GM18519 (cell line): ENCODE results near the gene PTPRR.
A peak's percentile ranks its signal among the peaks of the same experiment; 100 is the strongest.
"Not testable (repeated sequence)": the region's sequence is repeated elsewhere in the genome, so short reads cannot be mapped to it uniquely, and the experiment has no call there.

Experiments
- ATAC-seq: cut with Tn5 transposase; IDR thresholded peaks from one replicate; pipeline ENCODE4 v1.9.1; 2021; ENCODE audit warnings: mild to moderate bottlenecking, moderate library complexity; ENCODE audit not compliant: unreplicated experiment, low FRiP score

PTPRR gene

DNA sequence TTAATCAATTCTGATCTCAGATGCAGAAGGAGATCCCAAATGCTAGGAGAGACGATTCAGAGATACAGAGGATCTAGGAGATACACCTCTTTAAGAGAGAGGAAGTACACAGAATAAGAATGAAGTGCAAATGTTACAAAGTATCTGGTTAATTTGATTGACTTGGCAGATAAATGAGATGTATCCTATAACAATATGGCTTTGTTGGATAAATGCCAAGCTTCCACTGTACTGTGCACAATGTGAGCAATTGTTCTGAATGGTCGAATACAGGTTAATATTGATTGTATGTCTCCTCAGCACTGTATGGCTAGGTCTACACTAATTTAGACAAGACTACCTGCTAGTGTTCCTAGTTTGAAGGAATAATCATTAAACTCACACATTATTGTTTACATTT is 163.7 kb downstream of the PTPRR start:
- no peak for ATAC-seq

DNA sequence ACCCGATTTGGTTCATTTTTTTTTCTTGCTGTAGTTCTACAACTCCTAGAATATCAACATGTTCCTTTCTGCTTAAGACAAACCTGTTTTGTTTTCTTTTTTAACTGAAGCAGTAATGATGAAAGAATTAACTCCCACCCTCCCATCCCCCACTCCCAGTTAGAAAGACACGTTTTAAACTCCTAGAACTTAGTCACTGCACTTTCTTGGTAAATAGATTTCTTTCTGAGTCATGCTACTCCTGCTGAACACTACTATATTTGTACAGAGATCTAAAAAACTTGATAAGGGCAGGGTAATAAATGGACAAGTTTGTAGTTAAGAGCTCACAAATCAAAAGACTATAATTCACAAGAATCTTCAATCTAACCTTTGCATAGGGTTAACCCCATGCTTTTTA is 164.4 kb downstream of the PTPRR start:
- ATAC-seq: no peak

DNA sequence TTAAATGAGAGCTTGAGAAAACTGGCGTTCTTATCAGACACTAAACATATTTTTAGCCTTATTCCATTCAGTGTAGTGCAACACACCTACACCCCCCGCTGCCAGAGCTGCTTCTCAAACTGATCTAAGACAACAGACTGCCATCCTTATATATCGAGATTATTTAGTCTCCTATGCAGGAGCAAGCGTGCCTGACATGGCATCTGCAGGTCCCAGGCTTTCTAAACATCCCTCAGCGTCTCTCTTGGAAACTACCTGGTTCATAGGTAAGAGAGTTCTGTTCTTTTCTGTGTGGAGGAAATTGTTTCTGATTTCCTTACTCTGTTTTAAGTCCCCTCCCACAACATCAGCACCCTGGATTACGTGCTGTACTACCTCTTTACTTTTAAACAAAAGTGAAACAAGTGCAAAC is 166.2 kb downstream of the PTPRR start:
- no peak for ATAC-seq

DNA sequence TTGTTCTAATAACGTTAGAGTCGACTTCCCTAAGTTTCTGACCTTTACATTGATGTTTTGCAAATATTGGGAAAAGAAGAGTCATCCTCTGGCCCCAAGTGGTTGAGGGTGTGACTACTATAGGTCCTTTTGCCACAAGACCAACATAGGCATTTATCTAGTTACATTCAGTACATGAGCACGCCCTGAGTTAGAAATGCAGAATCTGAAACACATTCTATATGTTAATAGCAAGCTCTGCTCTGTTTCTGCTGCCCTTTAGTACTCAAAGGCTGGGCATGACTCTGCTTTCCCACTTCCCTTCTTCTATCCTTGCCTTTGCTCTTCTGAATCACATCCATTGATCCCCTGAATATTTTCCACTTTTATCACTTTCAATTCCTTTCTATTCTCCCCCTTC is 168.2 kb downstream of the PTPRR start:
- no peak for ATAC-seq

DNA sequence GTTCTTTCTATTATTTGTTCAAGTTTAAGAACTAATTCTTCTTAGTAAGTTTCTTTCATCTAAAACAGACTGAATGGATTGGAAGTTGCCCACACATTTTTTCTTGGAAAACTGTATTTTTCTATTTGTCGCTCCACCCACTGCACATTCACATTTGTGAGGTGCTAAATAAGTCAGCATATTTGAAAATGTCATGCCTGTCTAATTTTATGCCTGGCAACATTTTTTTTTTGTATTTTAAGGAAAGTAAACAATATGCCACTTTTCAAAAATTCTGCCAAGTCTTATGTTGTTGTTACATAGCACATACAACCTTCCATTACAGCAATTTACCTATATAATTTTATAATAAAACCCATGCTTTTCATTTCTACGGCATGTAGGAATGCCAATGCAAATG is 170.6 kb downstream of the PTPRR start:
- no peak for ATAC-seq

DNA sequence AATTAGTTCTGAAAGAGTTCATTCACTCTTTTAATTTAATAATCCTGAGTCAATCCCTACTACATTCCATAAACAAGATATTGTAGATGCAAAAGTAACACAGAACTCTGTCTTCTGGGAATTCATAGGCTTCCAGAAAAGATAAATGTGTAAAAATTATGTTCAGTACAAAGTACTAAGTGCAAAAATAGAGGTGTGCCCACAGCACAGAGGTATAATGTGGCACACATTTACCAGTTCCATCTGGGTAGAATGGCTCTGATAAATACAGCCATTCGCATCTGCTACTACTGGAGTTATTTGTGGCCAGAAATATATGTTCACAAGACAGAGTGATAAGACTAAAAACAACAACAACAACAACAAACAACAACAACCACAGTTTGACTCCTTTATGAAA is 171.7 kb downstream of the PTPRR start:
- ATAC-seq: no peak

DNA sequence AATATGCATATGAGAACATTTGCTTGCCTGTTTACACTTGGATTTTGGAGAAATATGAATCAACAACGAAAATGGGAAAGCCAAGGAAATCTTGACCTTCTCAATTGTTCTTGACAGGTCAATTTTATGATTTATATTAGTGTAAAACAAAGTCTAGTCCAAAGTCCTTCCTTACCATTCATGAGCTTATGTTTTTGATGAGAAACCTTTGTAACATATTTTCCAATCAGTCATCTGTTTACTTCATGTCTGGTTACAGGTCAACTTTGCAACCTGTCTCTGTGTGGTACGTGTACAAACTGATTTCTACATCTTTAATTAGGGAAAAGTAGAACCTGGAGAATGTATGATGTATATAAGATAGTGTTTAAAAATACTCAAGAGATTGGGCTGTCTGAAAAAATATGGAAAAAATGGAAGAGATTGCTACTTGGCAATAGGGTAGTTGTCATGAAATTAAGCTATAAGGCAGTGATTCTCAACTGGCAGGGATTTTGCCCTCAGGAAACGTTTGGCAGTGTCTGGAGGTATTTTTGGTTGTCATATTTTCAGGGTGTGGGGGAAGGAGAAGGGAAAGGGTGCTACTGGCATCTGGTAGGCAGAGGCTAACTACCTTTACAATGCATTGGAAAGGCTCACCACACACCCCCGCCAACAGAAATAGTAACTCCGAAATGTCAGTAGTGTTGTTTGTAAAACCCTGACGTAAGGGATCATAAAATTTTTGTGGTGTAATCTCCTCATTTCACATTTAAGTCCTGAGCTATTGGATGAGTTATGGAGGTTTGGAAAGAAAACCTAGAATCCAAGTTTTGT is 172.9 kb downstream of the PTPRR start:
- ATAC-seq: no peak

DNA sequence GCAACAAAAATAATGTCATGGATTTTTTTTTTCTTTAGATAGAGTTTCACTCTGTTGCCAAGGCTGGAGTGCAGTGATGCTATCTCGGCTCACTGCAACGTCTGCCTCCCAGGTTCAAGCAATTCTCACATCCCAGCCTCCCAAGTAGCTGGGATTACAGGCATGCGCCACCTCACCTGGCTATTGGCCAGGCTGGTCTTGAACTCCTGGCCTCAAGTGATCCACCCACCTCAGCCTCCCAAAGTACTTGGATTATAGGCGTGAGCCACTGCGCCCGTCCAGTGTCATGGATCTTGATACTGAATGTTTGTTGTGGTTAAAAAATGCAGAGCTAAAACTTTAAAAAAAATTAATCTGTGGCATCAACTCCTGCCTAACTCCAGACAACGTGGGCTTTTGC is 175.5 kb downstream of the PTPRR start:
- no peak for ATAC-seq

DNA sequence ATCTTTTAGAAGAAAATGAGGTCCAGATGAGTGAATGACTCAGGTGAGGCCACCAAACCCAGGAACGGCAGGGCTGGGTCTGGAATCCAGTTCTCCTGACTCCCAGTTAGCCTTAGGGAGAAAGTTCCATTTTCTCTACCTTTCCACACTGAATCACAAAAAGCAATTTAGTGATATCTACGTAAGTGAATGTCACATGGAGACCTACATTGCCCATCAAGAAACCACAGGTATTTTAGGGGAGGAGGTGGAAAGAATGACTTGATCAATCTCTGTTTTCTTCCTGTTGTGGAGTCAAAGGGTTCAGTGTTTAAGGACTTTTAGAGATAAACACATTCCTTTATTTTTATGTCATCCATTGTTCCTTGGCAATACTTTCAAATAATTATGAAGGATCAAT is 176.4 kb downstream of the PTPRR start:
- ATAC-seq: no peak

DNA sequence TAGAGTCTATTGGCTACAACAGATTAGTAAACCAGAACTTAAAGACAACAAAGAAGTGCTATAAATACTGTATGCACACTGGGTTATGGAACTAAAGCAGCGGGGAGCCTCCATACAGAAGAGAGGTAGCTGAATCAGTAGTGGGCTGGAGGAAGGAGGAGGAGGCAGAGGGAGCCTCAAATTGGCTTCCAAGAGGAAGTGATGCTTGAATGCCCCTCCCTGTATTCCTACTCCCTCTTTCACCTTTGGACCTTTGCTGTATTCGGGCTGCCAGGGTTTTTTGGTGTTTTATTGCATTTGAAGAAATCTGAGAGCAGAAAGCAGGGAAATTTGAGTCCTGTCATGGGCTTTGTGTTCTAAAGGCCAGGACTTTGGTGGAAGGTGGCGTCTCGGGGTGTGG is 179.3 kb downstream of the PTPRR start:
- ATAC-seq: no peak

DNA sequence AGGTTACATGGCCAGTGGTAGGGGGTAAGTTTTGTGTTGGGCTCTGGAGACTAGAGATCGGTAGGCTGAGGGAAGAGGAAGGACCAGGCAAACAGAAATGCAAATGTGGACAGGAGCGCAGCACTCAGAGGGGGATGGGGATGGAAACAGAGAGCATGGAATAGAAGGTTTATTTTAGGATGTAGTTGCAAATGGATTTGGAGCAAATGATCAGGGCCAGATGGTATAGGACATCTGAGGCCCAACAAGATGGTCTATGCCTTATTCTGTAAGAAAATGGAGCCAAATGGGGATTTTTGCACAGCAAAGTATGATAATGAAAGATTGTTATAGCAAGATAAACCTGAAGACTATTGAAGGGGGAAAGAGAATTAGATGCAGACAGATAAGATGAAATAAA is 180.8 kb downstream of the PTPRR start:
- ATAC-seq: no peak

DNA sequence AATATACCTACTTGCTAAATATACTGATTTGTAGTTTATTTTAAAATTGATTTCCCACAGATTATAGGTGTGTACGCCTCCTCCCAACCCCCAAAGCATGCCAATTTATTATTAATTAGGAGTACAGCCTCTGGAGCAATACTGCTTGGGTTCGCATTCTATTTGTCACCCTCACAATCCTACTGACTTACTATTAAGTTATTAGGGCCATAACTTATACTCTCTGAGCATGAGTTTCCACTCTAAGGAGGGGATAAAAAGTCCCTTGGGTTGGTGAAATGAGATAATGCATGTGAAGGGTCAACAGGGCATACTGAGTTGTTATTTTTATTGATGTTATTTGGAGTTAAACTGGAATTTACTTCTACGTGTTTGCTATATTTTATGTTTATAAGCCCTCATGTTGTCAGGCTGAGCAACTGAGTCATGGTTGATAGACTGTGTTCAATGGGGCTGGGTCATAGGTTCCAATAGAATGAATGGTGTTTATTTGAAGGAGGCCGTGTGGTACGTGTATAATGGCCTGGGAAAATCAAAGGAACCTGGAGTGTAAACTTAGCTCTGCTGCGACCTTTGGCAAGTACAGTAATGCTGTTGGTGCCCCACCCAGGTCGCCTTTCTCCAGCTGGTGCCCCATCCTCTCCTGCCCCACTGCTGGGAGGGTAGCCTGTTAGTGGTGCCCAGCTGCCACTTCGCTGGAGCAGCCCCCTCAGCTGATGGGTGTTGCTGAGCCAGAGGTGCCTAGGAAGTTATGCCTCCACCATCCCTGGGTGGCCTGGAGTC is 184.0 kb downstream of the PTPRR start:
- ATAC-seq: no peak

DNA sequence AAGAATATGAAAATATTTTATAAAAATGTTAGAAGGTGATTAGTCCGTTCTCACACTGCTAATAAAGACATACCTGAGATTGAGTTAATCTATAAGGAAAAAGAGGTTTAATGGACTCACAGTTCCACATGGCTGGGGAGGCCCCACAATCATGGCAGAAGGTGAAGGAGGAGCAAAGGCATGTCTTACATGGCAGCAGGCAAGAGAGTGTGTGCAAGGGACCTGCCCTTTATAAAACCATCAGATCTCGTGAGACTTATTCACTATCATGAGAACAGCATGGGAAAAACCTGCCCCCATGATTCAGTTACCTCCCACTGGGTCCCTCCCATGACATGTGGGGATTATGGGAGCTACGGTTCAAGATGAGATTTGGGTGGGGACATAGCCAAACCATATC is 185.3 kb downstream of the PTPRR start:
- not testable (repeated sequence) for ATAC-seq

DNA sequence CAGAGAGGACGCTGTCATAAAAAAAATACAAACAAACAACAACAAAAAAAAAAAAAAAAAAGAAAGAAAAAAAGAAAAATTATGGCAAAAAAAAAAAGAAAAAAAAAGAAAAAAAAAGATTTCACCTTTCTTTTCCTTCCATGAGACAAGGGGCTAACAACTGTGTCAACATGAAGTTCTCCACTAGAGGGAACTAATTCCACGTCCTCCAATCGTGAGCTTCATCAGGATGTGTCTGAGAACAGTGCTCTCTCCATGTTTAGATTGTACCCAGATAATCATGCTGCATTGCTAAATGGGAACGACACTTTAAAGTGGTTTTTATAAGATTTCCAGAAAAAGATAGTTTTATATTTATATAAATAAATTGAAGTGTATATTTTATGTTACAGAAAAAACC is 187.2 kb downstream of the PTPRR start:
- ATAC-seq: peak; percentile 92

DNA sequence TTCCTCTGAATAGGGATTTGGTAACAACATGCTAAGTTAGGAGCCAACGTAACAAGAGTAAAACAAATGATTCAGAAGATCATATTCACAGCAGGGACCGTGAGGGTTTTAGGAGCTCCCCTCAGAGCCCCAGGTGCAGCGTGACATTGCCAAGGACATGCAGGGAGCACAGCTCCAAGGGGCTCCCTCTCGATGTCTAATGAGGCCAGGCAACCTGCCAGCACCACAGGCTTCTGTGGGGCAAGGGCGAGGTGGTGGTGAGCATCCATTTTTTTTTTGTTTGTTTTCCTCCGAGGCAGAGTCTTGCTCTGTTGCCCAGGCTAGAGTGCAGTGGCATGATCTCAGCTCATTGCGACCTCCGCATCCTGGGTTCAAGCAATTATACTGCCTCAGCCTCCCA is 188.3 kb downstream of the PTPRR start:
- ATAC-seq: no peak

DNA sequence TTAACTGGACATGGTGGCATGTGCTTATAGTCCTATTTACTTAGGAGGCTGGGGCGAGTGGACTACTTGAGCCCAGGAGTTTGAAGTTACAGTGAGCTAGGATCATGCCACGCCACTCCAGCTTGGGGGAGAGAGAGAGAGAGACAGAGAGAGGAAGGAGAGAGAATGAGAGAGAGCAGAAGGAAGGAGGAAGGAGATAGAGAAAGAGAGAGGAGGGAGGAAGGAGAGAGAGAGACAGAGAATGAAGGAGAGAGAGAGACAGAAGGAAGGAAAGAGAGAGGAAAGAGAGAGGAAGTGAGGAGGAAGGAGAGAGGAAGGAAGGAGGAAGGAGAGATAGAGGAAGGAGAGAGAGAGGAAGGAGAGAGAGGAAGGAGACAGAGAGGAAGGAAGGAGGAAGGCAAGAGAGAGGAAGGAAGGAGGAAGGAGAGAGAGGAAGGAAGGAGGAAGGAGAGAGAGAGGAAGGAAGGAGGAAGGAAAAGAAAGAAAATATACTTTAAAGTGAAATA is 189.8 kb downstream of the PTPRR start:
- no peak for ATAC-seq

DNA sequence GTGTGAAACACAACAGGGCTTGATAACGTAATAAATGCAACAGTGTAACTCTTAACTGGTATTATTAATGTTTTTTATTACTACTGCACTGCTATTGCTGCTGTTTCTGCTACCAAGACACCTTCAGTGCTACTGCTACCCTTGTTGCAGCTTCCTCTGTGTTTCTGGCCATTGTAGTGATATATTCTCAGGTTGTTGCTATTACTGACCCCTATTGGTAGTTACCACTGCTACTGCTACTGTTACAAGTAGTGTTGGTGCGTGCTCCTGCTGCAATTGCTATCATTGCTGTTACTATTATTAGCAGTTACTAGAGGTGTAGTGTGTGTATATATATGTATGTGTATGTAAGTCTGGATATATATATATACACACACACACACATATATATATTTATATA is 196.1 kb downstream of the PTPRR start:
- peak; percentile 51 for ATAC-seq

DNA sequence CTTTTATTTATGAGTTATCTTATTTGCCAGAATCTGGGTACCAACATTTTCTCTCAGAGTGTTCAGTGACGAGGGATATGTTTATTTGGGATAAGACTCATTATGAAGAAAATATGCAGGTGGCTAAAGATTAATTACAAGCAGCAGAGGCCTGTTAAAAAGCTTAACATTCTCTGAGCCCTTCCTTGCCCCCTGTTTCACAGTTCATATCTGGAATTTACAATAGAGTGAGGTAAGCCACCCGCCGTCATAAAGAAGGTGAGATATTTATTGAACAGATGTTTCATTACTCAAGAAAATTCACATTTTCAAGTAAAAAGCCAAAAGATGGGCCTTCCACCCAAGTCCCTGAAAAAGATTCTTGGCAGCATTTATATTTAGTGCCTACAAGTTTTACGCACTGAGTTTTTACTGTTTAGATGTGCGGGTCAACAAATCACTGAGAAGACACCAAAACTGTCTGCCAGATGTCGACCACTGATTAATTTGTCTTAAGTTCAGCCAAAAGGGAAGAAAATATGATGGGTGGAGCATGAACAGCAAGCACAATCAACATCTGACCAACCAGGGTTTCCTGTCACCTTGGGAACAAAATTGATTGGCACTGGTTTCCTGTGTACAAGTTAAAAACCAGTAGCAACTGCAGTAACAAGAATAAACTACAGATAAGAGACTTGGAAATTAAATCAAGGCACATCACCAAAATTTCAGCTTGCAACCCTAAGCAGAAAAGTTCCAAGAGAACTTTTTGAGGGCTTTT is 197.8 kb downstream of the PTPRR start:
- ATAC-seq: no peak

DNA sequence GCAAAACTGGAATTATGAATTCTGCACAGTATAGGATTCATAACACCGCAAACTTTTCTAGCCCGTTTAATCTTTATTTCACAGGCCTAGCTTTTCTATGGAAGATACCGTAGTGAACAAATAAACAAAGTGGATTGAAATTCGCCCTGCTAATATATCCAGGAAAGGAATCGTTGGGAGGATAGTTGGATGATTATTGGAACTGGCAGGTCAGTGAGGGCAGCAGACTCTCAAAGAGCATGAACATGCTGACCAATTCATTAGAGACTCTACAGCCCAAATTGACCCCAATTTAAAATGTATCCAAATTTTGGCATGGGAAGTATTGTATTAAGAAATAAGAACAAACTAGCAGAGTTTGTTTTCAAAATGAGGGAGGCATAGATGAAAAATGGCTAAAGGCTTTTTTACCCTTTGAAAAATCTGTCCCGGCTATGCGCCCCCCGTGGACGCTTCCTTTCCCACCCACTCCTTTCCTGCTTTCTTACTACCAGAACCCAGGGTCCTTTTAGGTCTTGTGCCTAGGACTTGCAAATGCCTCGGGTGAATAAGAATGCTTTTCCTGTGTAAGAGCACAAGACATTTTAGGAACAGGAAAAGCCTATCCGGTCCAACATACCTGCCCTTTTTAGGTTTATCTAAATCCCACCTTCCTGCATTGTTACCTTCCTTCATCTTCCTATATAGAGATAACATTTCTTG is 198.7 kb downstream of the PTPRR start:
- ATAC-seq: no peak

DNA sequence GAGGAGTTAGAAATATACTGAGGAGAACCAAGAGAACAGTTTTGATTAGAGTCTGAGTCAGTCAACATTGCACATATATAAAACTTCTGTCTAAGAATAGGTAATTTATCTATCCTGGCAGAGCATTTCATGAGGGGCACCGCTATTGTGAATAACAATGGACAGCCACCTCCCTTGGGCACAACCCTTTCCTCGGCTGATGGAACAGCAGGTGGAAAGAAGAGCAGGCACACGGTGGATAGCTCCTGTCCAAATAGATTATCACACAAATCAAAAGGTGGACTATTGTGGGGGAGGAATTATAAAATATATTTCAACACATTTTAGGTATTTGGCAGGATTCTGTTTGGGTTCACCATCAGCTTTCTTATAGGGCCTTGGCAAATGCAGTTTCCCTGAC is 199.3 kb downstream of the PTPRR start:
- ATAC-seq: no peak
